RWPE1 (cell line): ENCODE results near the gene HOXA3.

Experiments
- CTCF ChIA-PET: fragments of 350-600 bp; sonication (Branson Sonifier 250); formaldehyde crosslinking; extraction: SDS; loops from one replicate; lab custom pipeline; 2021; lab: Yijun Ruan, JAX
- POLR2A ChIA-PET: fragments of 400-600 bp; formaldehyde crosslinking; extraction: SDS; loops from one replicate; lab custom pipeline; 2020; ENCODE audit warnings: antibody characterized with exemption; ENCODE audit not compliant: low non-redundant PET; lab: Yijun Ruan, JAX
- DNase-seq: peaks from one replicate; pipeline ENCODE4 v3.0.0; 2012; ENCODE audit warnings: low spot score
- H3K27ac ChIP-seq: fragments of 450-650 bp; 2 replicates; pipeline ENCODE4 v1.5.1; 2017
- CTCF ChIP-seq: fragments of 450-650 bp; conservative IDR thresholded peaks from 2 replicates; pipeline ENCODE4 v1.5.1; 2017; ENCODE audit warnings: low read depth, mild to moderate bottlenecking

The HOXA3 gene

GRCh38 chr7:27141137-27141922 lies 11.1 kb downstream of the HOXA3 start:
- ChIA-PET POLR2A (interaction anchor here (0.5 kb wide), 1 partner anchor 282 kb away, joined by 5 read pairs; no protein-coding TSS in a partner anchor), CTCF (interaction anchor here (0.5 to 2.3 kb wide), 13 partner anchors 9 to 1429 kb away, joined by 3 to 10 read pairs (median 4); partner anchors contain the start of gene HOXA4)
- DNase-seq = no peak
- TF ChIP-seq CTCF = no peak
- peak overlapping the region; percentile 90 for H3K27ac ChIP-seq

- no peak for TF ChIP-seq CTCF
- ChIA-PET POLR2A (no interaction called here), CTCF (interaction anchor here (0.6 to 2.3 kb wide), 6 partner anchors 42 to 768 kb away, joined by 3 to 10 read pairs (median 4); no protein-coding TSS in a partner anchor)
- DNase-seq = no peak
- H3K27ac ChIP-seq = peak overlapping the region; percentile 84
Observed at GRCh38 chr7:27140126-27140857, 12.1 kb downstream of the HOXA3 start.

- ChIA-PET CTCF (interaction anchor here (0.6 kb wide), 3 partner anchors 8 to 767 kb away, joined by 3 to 7 read pairs (median 4); no protein-coding TSS in a partner anchor), POLR2A (no interaction called here)
- DNase-seq = no peak
- peak overlapping the region; percentile 84 for H3K27ac ChIP-seq
- TF ChIP-seq CTCF = no peak
Observed at GRCh38 chr7:27139334-27140125, 12.9 kb downstream of the HOXA3 start.

- no peak for DNase-seq
- CTCF ChIA-PET = interaction anchor here (0.6 kb wide), 2 partner anchors 8 to 41 kb away, joined by 3 to 7 read pairs; no protein-coding TSS in a partner anchor
- POLR2A ChIA-PET = no interaction called here
- H3K27ac ChIP-seq = peak overlapping the region; percentile 84
- TF ChIP-seq CTCF = no peak
Observed at GRCh38 chr7:27138985-27139333, 13.4 kb downstream of the HOXA3 start.

- ChIA-PET POLR2A (no interaction called here), CTCF (no interaction called here)
- TF ChIP-seq CTCF = no peak
- DNase-seq = no peak
- H3K27ac ChIP-seq = no peak overlapping the region
Observed at GRCh38 chr7:27138472-27138871, 13.9 kb downstream of the HOXA3 start.
